MCF 10A (cell line): Measurements from ENCODE around the gene SLC38A3. TPM values are rescaled to one million over a fixed set of nuclear protein-coding genes. Genes with fewer than 3 reads are reported as not detected.
"Not testable (repeated sequence)": the region's sequence is repeated elsewhere in the genome, so short reads cannot be mapped to it uniquely, and the experiment has no call there.

ENCODE experiments used
- BruUV-seq: library from RNA; stranded (reverse); fragments of 400-500 nt; replicated peaks from 2 replicates; lab custom pipeline; 2021; lab: Mats Ljungman, UMichigan
- CTCF ChIA-PET: fragments of 300-600 bp; sonication (Branson Sonifier 250); formaldehyde crosslinking; extraction: SDS; loops from one replicate; lab custom pipeline; 2021; ENCODE audit warnings: antibody characterized with exemption, inconsistent platforms; lab: Yijun Ruan, JAX
- POLR2A ChIA-PET: fragments of 300-600, 350-650 bp; sonication (Branson Sonifier 250); formaldehyde crosslinking; extraction: SDS; loops from one replicate; lab custom pipeline; 2020; ENCODE audit warnings: antibody characterized with exemption, inconsistent platforms; lab: Yijun Ruan, JAX
- DNase-seq: peaks from one replicate; pipeline ENCODE4 v3.0.0-alpha.2; 2018; ENCODE audit not compliant: unreplicated experiment
- H3K27ac Mint-ChIP-seq: one replicate; pipeline ENCODE4 v1.8.0; 2022; ENCODE audit warnings: mild to moderate bottlenecking, low read depth, mixed read lengths; ENCODE audit not compliant: unreplicated experiment
- H3K27me3 Mint-ChIP-seq: one replicate; pipeline ENCODE4 v1.8.0; 2022; ENCODE audit warnings: mixed read lengths; ENCODE audit not compliant: insufficient read depth, unreplicated experiment
- H3K36me3 Mint-ChIP-seq: one replicate; pipeline ENCODE4 v1.8.0; 2022; ENCODE audit warnings: mild to moderate bottlenecking, moderate library complexity, mixed read lengths; ENCODE audit not compliant: insufficient read depth, unreplicated experiment
- H3K4me1 Mint-ChIP-seq: one replicate; pipeline ENCODE4 v1.8.0; 2022; ENCODE audit warnings: mixed read lengths; ENCODE audit not compliant: insufficient read depth, unreplicated experiment
- H3K4me3 Mint-ChIP-seq: one replicate; pipeline ENCODE4 v1.8.0; 2022; ENCODE audit warnings: mild to moderate bottlenecking, moderate library complexity, mixed read lengths; ENCODE audit not compliant: unreplicated experiment
- H3K9me3 Mint-ChIP-seq: one replicate; pipeline ENCODE4 v1.8.0; 2022; ENCODE audit warnings: mixed read lengths; ENCODE audit not compliant: unreplicated experiment
- intact Hi-C: fragments of 100-400 bp; cut with micrococcal nuclease; formaldehyde crosslinking; loops from 2 replicates; pipeline ENCODE4 v1.14.1; 2022
- total RNA-seq: library from RNA; stranded (reverse); gene quantifications from 2 replicates; pipeline ENCODE4 v1.2.3, GENCODE V29; 2022
- TF ChIP-seq, protein P1 (sequence below): fragments of 200-600 bp; IDR thresholded peaks from one replicate; pipeline ENCODE4 v1.8.0; 2022; ENCODE audit warnings: antibody characterized with exemption, mild to moderate bottlenecking; ENCODE audit not compliant: unreplicated experiment

SLC38A3 gene
- total RNA-seq, 1 experiment from 2014 or later: not detected

DNA sequence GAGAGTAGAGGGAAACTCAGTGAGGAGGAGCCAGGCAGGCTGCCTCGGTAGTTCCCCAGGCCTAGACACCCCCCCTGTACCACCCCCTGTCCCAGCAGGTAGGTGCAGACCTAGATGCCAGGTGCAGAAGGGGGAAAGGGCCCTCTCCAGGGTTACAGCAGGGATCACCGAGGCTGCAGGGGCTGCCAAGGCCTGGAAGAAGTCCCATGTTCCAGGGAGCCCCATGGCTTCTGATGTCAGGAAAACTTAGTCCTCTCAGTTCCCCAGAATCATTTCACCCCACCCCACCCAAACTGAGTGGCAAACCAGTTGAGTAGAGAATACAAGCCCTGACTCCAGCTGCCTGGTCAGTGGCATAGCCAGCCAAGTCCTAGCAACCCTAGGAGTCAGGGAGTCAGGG is 56.4 kb downstream of the SLC38A3 start:
- Mint-ChIP-seq H3K27me3 (no peaks in the 10 kb centered on the region), H3K9me3 (no peaks in the 10 kb centered on the region), H3K36me3 (peaks cover 22% of the 10 kb centered on the region), H3K27ac (no peak overlapping the region), H3K4me3 (no peak overlapping the region), H3K4me1 (no peaks in the 10 kb centered on the region)
- TF ChIP-seq, protein P1, sequence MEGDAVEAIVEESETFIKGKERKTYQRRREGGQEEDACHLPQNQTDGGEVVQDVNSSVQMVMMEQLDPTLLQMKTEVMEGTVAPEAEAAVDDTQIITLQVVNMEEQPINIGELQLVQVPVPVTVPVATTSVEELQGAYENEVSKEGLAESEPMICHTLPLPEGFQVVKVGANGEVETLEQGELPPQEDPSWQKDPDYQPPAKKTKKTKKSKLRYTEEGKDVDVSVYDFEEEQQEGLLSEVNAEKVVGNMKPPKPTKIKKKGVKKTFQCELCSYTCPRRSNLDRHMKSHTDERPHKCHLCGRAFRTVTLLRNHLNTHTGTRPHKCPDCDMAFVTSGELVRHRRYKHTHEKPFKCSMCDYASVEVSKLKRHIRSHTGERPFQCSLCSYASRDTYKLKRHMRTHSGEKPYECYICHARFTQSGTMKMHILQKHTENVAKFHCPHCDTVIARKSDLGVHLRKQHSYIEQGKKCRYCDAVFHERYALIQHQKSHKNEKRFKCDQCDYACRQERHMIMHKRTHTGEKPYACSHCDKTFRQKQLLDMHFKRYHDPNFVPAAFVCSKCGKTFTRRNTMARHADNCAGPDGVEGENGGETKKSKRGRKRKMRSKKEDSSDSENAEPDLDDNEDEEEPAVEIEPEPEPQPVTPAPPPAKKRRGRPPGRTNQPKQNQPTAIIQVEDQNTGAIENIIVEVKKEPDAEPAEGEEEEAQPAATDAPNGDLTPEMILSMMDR: no peak
- no TSS peak for BruUV-seq
- DNase-seq: no peak
- intact Hi-C loops: no loop called here
- ChIA-PET CTCF (interaction anchor here (0.9 to 7.2 kb wide), 6 partner anchors 9 to 69 kb away, joined by 4 to 70 read pairs (median 21); partner anchors contain the start of gene SEMA3B), POLR2A (interaction anchor here (0.6 to 2.6 kb wide), 6 partner anchors 9 to 66 kb away, joined by 3 to 16 read pairs (median 4); partner anchors contain the start of genes GNAI2, IFRD2, SEMA3B and TUSC2)

DNA sequence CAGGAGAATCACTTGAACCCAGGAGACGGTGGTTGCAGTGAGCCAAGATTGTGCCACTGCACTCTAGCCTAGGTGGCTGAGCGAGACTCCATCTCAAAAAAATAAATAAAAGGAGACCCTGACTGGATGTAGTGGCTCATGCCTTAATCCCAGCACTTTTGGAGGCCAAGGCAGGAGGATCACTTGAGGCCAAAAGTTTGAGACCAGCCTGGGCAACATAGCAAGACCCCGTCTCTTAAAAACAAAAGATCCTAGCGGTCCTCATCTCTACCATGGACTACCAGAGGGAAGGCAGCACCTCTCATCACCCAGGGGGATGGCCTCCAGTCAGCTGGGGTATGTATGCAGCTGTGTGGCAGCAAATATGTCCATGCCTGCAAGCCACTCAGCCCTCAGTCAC is 57.1 kb downstream of the SLC38A3 start:
- intact Hi-C loops, BruUV-seq, H3K4me1 Mint-ChIP-seq, DNase-seq, H3K4me3 Mint-ChIP-seq, H3K27ac Mint-ChIP-seq, H3K27me3 Mint-ChIP-seq, H3K9me3 Mint-ChIP-seq: not testable (repeated sequence)
- peaks cover 22% of the 10 kb centered on the region for H3K36me3 Mint-ChIP-seq
- ChIA-PET POLR2A (interaction anchor here (0.7 kb wide), 1 partner anchor 65 kb away, joined by 3 read pairs; the partner anchor contains the start of gene TUSC2), CTCF (interaction anchor here (1.4 to 7.2 kb wide), 4 partner anchors 9 to 35 kb away, joined by 4 to 70 read pairs (median 22); partner anchors contain the start of gene SEMA3B)

DNA sequence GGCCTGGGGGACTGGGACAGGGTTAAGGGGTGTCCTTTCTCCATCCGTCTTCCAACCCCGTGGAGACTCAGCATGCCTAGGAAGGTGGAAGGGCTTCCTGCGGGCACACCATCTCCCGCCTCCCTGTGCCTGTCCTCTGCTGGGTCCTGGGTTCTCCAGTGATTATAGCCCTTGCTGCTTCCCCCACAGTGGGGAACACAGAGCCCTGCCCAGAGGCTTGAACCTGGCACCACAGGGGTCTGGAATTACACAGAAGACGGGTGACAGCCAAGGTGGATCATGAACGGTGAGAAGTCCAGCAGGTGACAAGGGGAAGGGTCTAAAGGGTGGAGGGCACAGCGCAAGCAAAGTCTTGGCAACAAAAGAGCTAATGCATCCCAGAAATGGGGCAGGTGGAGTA is 57.7 kb downstream of the SLC38A3 start:
- Mint-ChIP-seq H3K27ac (no peak overlapping the region), H3K36me3 (peaks cover 22% of the 10 kb centered on the region), H3K4me1 (peaks cover 3% of the 10 kb centered on the region), H3K9me3 (no peaks in the 10 kb centered on the region), H3K4me3 (no peak overlapping the region), H3K27me3 (no peaks in the 10 kb centered on the region)
- no peak for DNase-seq
- no TSS peak for BruUV-seq
- TF ChIP-seq, protein P1: no peak
- POLR2A ChIA-PET: interaction anchor here (0.5 to 0.6 kb wide), 2 partner anchors 162 to 175 kb away, joined by 3 to 4 read pairs; no protein-coding TSS in a partner anchor
- CTCF ChIA-PET: interaction anchor here (0.6 to 5.1 kb wide), 5 partner anchors 8 to 141 kb away, joined by 4 to 38 read pairs (median 6); partner anchors contain the start of genes GNAT1 and SEMA3B
- intact Hi-C loops: no loop called here

DNA sequence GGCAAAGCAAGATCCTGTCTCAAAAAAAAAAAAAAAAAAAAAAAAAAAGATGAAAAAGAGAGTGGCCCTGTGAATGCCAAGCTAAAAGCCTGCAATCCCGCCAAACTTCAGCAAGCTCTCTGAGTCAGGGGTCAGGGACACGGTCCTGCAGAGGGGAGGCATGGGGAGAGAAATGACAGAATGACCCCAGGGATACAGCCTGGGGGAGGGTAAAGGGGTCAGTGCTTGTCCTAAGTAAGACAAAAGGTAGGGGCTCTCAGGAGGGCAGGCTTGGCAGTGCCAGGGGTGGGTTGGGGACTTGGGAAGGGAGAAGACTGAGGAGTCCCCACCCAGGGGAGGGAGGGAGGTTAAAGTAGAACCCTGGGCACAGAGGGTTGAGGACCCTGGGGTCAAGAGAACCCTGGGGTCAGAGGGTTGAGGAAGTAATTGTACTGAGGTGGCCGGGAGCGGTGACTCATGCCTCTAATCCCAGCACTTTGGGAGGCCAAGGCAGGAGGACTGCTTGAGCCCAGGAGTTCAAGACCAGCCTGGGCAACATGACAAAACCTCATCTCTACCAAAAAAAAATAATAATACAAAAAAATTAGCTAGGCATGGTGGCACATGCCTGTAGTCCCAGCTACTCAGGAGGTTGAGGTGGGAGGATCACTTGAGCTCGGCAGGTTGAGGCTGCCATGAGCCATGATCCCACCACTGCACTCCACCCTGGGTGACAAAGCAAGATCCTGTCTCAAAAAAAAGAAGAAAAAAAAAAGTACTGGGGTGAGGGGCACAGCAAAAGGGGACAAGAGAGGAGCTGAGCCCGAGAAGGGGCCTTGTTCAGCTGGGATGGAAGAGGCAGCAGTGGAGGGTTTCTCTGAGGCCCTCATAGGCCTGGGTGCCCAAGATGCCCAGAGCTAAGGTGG is 58.7 kb downstream of the SLC38A3 start:
- H3K4me3 Mint-ChIP-seq: no peak overlapping the region
- no peak overlapping the region for H3K27ac Mint-ChIP-seq
- POLR2A ChIA-PET: interaction anchor here (0.5 to 0.6 kb wide), 2 partner anchors 163 to 174 kb away, joined by 3 to 4 read pairs; no protein-coding TSS in a partner anchor
- peaks cover 13% of the 10 kb centered on the region for H3K36me3 Mint-ChIP-seq
- TF ChIP-seq, protein P1: no peak
- CTCF ChIA-PET: interaction anchor here (0.6 to 2.6 kb wide), 9 partner anchors 11 to 142 kb away, joined by 3 to 11 read pairs (median 4); partner anchors contain the start of gene GNAT1
- peaks cover 11% of the 10 kb centered on the region for H3K4me1 Mint-ChIP-seq
- no peaks in the 10 kb centered on the region for H3K27me3 Mint-ChIP-seq
- no TSS peak for BruUV-seq
- no peak for DNase-seq
- intact Hi-C loops: no loop called here
- H3K9me3 Mint-ChIP-seq: no peaks in the 10 kb centered on the region
